ENCODE measurements around the gene CEL.
"Not testable (repeated sequence)": the region's sequence is repeated elsewhere in the genome, so short reads cannot be mapped to it uniquely, and the experiment has no call there.

The CEL gene

GRCh38 chr9:133061764-133062145 lies at the start of gene CEL:
Gene CEL, plus strand, starts transcription at chr9:133061981. Its CDS starts 22 bp downstream, at chr9:133062003.
- not testable (repeated sequence) for DNase-seq (ENCODE audit: low read depth)

DNA sequence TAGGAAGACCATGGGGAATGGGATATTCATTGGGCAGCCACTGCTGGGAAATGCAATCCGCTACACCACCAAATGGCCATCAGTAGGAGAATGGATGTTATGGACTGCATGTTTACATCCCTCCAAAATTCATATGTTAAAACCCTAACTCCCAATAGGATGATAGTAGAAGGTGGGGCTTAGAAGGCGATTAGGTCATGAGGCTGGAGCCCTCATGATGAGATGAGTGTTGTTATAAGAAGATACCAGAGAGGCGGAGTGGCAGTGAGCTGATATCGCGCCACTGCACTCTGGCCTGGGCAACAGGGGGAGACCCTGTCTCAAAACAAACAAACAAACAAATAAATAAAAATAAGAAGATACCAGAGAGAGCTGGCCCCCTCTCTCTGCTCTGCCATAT lies 47.1 kb upstream of the CEL start:
- DNase-seq (ENCODE audit: low read depth): no peak

DNA sequence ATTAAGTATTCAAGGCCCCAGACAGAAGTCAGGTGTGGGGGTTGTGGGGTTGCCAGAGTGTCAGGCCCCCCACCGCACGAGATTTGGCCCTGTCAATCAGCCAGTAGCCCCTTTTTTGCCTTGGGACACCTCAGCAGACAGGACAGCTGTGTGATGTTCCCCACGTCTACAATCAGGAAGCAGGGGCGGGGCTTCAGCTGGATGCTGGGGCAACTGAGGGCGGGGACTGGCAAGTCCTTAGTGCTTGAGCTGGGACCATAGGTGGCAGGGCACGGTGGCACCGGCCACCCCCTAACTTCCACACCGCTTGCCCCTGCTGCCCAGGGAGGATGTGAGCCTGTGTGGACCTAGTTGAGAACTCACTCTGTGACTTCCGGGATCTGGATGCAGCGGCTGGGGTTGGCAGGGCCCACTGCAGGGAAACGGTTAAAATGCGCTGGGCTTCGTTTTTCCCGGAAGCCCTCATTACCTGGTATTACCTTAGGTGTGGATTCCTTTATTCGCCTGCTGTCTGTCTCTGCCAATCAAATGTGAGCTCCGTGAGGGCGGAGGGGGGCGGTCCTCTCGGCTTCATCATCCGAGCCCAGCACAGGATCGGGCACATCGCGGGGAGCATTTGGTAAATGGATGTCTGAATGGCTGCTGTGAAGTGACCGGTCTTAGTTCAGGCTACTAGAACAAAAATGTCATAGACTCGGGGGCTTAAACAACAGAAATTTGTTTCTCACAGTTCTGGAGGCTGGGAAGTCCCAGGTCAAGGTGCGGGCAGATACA lies 38.5 kb upstream of the CEL start:
- no peak for DNase-seq (ENCODE audit: low read depth)

GRCh38 chr9:133026426-133026825 lies 35.4 kb upstream of the CEL start:
- DNase-seq (ENCODE audit: low read depth): no peak

- no peak for DNase-seq (ENCODE audit: low read depth)
Observed at GRCh38 chr9:133027134-133027533, 34.6 kb upstream of the CEL start.

DNA sequence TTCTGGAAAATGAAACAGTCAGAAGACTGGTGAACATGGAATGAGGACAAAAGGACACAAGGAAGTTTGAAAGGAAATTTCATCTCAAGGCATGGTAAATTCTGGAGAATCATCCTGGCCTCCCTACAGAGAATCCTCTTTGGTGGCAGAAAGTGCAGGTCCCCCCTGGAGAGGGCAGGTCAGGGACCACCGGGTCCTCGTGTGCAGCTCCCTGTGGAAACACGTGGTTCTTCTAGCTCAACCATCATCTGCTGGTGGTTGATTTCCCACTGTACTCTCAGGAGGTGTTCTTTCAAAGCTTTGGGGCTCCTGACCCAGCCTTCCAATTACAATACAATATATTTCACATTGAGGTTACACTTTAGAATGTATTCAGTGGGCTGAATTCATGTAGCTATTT lies 33.6 kb upstream of the CEL start:
- no peak for DNase-seq (ENCODE audit: low read depth)

- no peak for DNase-seq (ENCODE audit: low read depth)
Observed at GRCh38 chr9:133029994-133030316, 31.8 kb upstream of the CEL start.

GRCh38 chr9:133030317-133031129 lies 31.3 kb upstream of the CEL start, which contains the start of gene GTF3C5:
Gene GTF3C5, plus strand, starts transcription at chr9:133030997. Its CDS starts 15 bp downstream, at chr9:133031012.
- peak; percentile 99 for DNase-seq (ENCODE audit: low read depth)

GRCh38 chr9:133031130-133031422 lies 30.7 kb upstream of the CEL start:
- no peak for DNase-seq (ENCODE audit: low read depth)

GRCh38 chr9:133031496-133031911 lies 30.3 kb upstream of the CEL start:
- no peak for DNase-seq (ENCODE audit: low read depth)

- no peak for DNase-seq (ENCODE audit: low read depth)
Observed at GRCh38 chr9:133032171-133032570, 29.6 kb upstream of the CEL start.

GRCh38 chr9:133035669-133036068 lies 26.1 kb upstream of the CEL start:
- no peak for DNase-seq (ENCODE audit: low read depth)

DNA sequence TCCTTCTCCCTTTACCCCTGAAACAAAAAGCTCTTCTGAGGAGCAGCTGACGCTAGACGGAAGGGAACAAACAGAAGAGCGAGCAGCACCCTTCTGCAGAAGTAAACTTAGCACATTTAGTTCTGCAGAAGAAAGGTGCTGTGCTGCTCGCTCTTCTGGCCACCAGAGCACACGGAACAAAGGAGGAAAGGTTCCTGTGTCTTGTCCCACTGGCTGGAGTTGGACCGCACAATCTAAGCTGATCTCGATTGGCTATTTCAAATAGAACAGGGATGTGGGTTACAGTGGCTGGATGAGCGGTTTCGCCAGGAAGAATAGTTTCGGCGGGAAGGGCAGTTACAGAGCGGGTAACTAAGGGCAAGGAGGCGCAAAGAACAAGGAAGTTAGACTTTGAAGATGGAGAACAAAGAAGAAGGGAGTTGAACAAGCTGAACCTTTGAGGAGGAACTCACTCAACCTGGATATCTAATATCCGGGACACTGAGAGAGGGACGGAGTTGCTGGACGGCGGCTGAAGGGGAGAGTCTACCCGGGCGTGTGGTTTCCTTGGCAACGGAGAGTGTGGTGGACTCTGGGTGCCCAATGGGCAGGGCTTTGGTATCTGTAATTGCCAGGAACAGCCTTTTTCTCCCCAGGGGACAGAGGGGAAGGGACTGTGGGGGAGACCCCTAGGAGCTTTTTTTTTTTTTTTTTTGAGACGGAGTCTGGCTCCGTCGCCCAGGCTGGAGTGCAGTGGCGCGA lies 23.8 kb upstream of the CEL start:
- DNase-seq (ENCODE audit: low read depth): no peak

GRCh38 chr9:133040892-133041479 lies 20.8 kb upstream of the CEL start:
- not testable (repeated sequence) for DNase-seq (ENCODE audit: low read depth)

DNA sequence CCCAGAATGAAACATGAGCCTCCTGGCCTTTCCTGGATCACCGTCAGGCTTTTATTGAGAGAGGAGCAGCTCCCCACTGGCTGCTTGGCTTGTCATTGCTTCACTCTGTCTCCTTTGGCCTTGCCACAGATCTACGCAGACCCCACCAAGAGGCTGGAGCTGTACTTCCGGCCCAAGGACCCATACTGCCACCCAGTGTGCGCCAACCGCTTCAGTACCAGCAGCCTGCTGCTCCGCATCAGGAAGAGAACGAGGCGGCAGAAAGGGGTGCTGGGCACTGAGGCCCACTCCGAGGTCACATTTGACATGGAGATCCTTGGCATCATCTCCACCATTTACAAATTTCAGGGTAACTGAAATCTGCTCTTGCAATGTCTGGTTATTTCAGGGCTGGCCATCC lies 19.8 kb upstream of the CEL start:
- no peak for DNase-seq (ENCODE audit: low read depth)

DNA sequence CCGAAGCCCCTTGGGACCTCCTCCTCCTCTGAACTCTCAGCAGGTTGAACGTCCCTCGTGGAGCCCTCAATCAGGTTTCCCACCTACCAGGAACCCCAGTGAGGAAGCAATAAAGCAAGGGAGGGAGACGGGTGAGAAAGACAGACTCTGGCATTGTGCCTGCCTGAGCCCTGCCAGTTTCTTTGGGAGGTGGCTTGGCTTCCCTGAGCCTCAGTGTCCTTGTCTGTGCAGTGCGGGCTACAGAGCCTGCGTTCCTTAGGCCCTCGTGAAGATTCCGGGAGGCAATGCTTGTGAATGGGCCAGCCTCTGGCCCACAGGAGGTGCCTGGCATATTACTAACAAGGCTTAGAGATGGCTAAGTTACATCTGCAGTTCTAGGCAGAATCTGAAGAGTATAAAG lies 19.1 kb upstream of the CEL start:
- no peak for DNase-seq (ENCODE audit: low read depth)

- DNase-seq (ENCODE audit: low read depth): no peak
Observed at GRCh38 chr9:133043449-133044035, 18.2 kb upstream of the CEL start.

GRCh38 chr9:133044125-133044524 lies 17.7 kb upstream of the CEL start:
- DNase-seq (ENCODE audit: low read depth): no peak

DNA sequence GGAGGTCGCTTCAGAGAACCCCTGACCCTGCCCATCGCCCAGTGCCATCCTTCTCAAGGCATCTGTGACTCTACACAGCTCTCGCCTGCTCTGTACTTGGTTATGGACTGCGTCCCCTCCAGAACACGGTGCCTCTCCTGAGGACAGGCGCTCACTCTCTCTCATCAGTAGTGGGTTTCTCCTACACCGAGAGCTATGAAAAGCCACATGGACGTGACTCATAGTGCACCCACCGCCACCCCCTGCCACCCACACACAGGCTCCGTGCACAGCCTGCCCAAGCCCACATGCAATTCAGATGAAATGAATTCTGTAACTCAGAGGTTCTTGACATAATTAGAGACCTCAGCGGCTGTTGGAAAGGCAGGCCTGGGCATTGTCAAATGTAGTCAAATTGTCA lies 17.1 kb upstream of the CEL start:
- DNase-seq (ENCODE audit: low read depth): no peak

DNA sequence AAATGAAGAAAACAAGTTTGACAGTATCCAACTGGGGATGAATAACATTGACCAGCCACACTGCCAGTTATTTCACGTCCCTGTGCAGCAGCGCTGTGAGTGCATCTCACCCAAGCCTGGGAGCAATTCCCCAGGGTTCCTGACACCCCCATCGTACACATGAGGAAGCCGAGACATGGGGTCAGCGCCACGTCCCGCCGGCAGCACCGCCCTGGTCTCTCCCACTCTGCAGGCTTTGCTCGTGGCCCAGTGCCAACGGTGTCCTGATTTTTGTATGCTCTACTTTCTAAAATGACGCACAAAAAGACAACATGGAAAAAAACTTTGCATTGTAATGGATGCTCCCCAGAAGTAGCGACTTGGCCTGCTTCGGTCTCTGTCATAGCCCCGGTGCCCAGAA lies 16.6 kb upstream of the CEL start:
- no peak for DNase-seq (ENCODE audit: low read depth)

DNA sequence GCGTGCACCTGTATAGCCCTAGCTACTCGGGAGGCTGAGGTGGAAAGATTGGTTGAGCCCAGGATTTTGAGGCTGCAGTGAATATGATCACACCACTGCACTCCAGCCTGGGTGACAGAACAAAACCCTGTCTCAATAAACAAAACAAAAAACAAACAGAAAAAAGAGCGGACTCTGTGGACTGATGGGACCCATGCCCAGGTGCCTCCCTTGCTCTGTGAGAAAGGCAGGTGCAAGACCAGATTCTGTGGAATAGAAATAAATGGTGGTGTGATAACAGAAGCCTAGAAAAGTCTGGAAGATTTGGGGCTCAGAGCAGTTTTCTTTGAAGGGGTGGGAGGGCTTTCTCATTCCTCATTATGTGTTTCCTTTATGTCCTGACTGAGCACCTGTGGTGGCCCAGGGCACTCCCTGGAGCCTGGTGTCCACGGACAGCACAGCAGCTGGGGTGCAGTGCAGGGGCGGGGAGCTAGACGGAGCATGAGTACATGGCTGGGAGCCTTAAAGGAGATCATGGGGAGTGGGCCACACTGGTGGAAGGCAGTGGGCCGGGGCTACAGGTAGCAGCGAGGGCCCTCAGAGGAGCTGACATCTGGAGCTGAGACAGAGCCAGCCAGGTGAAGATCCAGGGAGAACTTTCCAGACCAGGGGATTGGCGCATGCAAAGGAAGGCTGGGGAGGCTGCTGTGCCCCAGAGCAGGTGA lies 15.4 kb upstream of the CEL start:
- no peak for DNase-seq (ENCODE audit: low read depth)

- no peak for DNase-seq (ENCODE audit: low read depth)
Observed at GRCh38 chr9:133046900-133047295, 14.9 kb upstream of the CEL start.

Data from GM04504 (cell line).